CD4-positive, alpha-beta T cell (primary cell): ENCODE results near the gene IL18R1. TPM values are rescaled to one million over a fixed set of nuclear protein-coding genes. Genes with fewer than 3 reads are reported as not detected.

ENCODE experiments used
- ATAC-seq: fragments of 200-7000 bp; cut with Tn5 transposase; one replicate; pipeline ENCODE4 v1.10.0; 2022; ENCODE audit warnings: mild to moderate bottlenecking; ENCODE audit not compliant: poor library complexity
- CTCF ChIA-PET: fragments of 350-600 bp; sonication (Branson Sonifier 250); formaldehyde crosslinking; loops from one replicate; lab custom pipeline; 2021; ENCODE audit warnings: antibody characterized with exemption, inconsistent platforms; lab: Charles Lee
- POLR2A ChIA-PET: fragments of 350-600 bp; sonication (Branson Sonifier 250); formaldehyde crosslinking; loops from one replicate; lab custom pipeline; 2021; ENCODE audit warnings: antibody characterized with exemption, inconsistent platforms; lab: Charles Lee
- DNase-seq, 14 experiments: peaks; one replicate each; pipeline ENCODE4 v3.0.0-alpha.2; 2013 to 2020; ENCODE audit warnings: mixed read lengths in 2 of 14
- H3K27ac ChIP-seq, 2 donors: one replicate each; pipeline versions ENCODE4 v1.5.1 to v1.7.0; 2013; ENCODE audit warnings: low read length in 2 of 2, low read depth in 1 of 2, mild to moderate bottlenecking in 1 of 2
- H3K27me3 ChIP-seq, 2 experiments: 1 replicate in 1 of 2; 2 replicates in 1 of 2; pipeline versions ENCODE4 v1.6.1 to v1.7.0; 2013; ENCODE audit warnings: low read length in 2 of 2, control low read depth in 1 of 2, mild to moderate bottlenecking in 1 of 2, moderate library complexity in 1 of 2; ENCODE audit not compliant: insufficient read depth in 2 of 2, control insufficient read depth in 1 of 2
- H3K36me3 ChIP-seq: one replicate; pipeline ENCODE4 v1.6.1; 2013; ENCODE audit warnings: low read length, control low read depth; ENCODE audit not compliant: insufficient read depth
- H3K4me1 ChIP-seq: one replicate; pipeline ENCODE4 v1.6.1; 2013; ENCODE audit warnings: low read length, control low read depth; ENCODE audit not compliant: insufficient read depth
- H3K4me3 ChIP-seq: one replicate; pipeline ENCODE4 v1.5.1; 2013; ENCODE audit warnings: mild to moderate bottlenecking, low read length, moderate library complexity
- H3K9me3 ChIP-seq, 2 experiments: 1 replicate in 1 of 2; 2 replicates in 1 of 2; pipeline versions ENCODE4 v1.6.1 to v1.7.0; 2013; ENCODE audit warnings: low read length in 2 of 2, mild to moderate bottlenecking in 2 of 2, control low read depth in 1 of 2, moderate library complexity in 1 of 2; ENCODE audit not compliant: control insufficient read depth in 1 of 2, insufficient read depth in 1 of 2
- H3K27ac Mint-ChIP-seq: one replicate; pipeline ENCODE4 v1.8.0; 2020; ENCODE audit warnings: mixed read lengths
- H3K27me3 Mint-ChIP-seq: one replicate; pipeline ENCODE4 v1.8.0; 2021; ENCODE audit warnings: mixed read lengths
- H3K36me3 Mint-ChIP-seq: one replicate; pipeline ENCODE4 v1.8.0; 2021; ENCODE audit warnings: low read depth, mixed read lengths
- H3K4me1 Mint-ChIP-seq: one replicate; pipeline ENCODE4 v1.8.0; 2021; ENCODE audit warnings: low read depth, mixed read lengths
- H3K4me3 Mint-ChIP-seq: one replicate; pipeline ENCODE4 v1.8.0; 2020; ENCODE audit warnings: mild to moderate bottlenecking, mixed read lengths
- H3K9me3 Mint-ChIP-seq: one replicate; pipeline ENCODE4 v1.8.0; 2020; ENCODE audit warnings: mixed read lengths
- CTCF ChIP-seq: fragments of 200-600 bp; IDR thresholded peaks from one replicate; pipeline ENCODE4 v1.8.0; 2022; ENCODE audit warnings: antibody characterized with exemption, mild to moderate bottlenecking
- intact Hi-C, 2 experiments: fragments of 100-400 bp; cut with DNase I in 1 of 2; cut with micrococcal nuclease in 1 of 2; formaldehyde crosslinking; loops; one replicate each; pipeline versions ENCODE4 v1.15.1 to v1.9.0; 2023 to 2025; cut with DNase I, micrococcal nuclease
- total RNA-seq, 174 experiments: library from RNA in 2 of 174; stranded (reverse) in 2 of 174; gene quantifications; one replicate each; pipeline ENCODE4 v1.2.3 and lab custom pipeline; 2021 to 2026

The IL18R1 gene
- total RNA-seq, 2 experiments from 2014 or later = 7.6 to 9.1 TPM

- Mint-ChIP-seq H3K9me3 (no peaks in the 10 kb centered on the region), H3K27ac (no peak within 1 kb of the TSS), H3K4me1 (no peaks in the 10 kb centered on the region), H3K4me3 (no peak within 1 kb of the TSS), H3K27me3 (peaks cover 5% of the 10 kb centered on the region), H3K36me3 (no peaks in the 10 kb centered on the region)
- Histone ChIP-seq H3K4me1 (no peaks in the 10 kb centered on the region), H3K4me3 (no peak within 1 kb of the TSS), H3K9me3 (no peaks in the 10 kb centered on the region), H3K27me3 (no peaks in the 10 kb centered on the region), H3K27ac (no peak within 1 kb of the TSS), H3K36me3 (no peaks in the 10 kb centered on the region)
- no peak for DNase-seq
- intact Hi-C loops = no loop called here
- CTCF ChIA-PET = no interaction called here
- POLR2A ChIA-PET = no interaction called here
- ATAC-seq = no peak
- TF ChIP-seq CTCF = no peak
Observed at GRCh38 chr2:102310964-102311640, 44.5 kb upstream of the IL18R1 start, which contains the start of gene IL1RL1. IL1RL1 (plus strand) TSS chr2:102311563; CDS start chr2:102338265, 26,702 bp downstream.

GRCh38 chr2:102313025-102313424 lies 42.6 kb upstream of the IL18R1 start:
- H3K4me1 ChIP-seq = no peaks in the 10 kb centered on the region
- no peak overlapping the region for H3K4me3 Mint-ChIP-seq
- H3K27ac Mint-ChIP-seq = no peak overlapping the region
- intact Hi-C loops = no loop called here
- no peaks in the 10 kb centered on the region for H3K9me3 Mint-ChIP-seq
- H3K36me3 ChIP-seq = no peaks in the 10 kb centered on the region
- H3K36me3 Mint-ChIP-seq = no peaks in the 10 kb centered on the region
- no peaks in the 10 kb centered on the region for H3K27me3 ChIP-seq
- TF ChIP-seq CTCF = no peak
- ATAC-seq = no peak
- H3K4me3 ChIP-seq = no peak overlapping the region
- CTCF ChIA-PET = interaction anchor here (1.0 kb wide), 1 partner anchor 11 kb away, joined by 3 read pairs; no protein-coding TSS in a partner anchor
- H3K9me3 ChIP-seq = no peaks in the 10 kb centered on the region
- H3K27ac ChIP-seq = no peak overlapping the region
- POLR2A ChIA-PET = no interaction called here
- H3K4me1 Mint-ChIP-seq = no peaks in the 10 kb centered on the region
- peaks cover 4% of the 10 kb centered on the region for H3K27me3 Mint-ChIP-seq
- no peak for DNase-seq

- Histone ChIP-seq H3K4me3 (no peak overlapping the region), H3K36me3 (no peaks in the 10 kb centered on the region), H3K27ac (no peak overlapping the region), H3K4me1 (no peaks in the 10 kb centered on the region), H3K9me3 (no peaks in the 10 kb centered on the region), H3K27me3 (no peaks in the 10 kb centered on the region)
- Mint-ChIP-seq H3K27ac (no peak overlapping the region), H3K4me1 (no peaks in the 10 kb centered on the region), H3K27me3 (no peaks in the 10 kb centered on the region), H3K36me3 (no peaks in the 10 kb centered on the region), H3K9me3 (no peaks in the 10 kb centered on the region), H3K4me3 (no peak overlapping the region)
- ChIA-PET POLR2A (no interaction called here), CTCF (no interaction called here)
- no peak for TF ChIP-seq CTCF
- no peak for DNase-seq
- intact Hi-C loops = no loop called here
- no peak for ATAC-seq
Observed at GRCh38 chr2:102313471-102313870, 42.1 kb upstream of the IL18R1 start.
